ENCODE data around the gene TCTN3.
"Not testable (repeated sequence)": the region's sequence is repeated elsewhere in the genome, so short reads cannot be mapped to it uniquely, and the experiment has no call there.

The TCTN3 gene

DNA sequence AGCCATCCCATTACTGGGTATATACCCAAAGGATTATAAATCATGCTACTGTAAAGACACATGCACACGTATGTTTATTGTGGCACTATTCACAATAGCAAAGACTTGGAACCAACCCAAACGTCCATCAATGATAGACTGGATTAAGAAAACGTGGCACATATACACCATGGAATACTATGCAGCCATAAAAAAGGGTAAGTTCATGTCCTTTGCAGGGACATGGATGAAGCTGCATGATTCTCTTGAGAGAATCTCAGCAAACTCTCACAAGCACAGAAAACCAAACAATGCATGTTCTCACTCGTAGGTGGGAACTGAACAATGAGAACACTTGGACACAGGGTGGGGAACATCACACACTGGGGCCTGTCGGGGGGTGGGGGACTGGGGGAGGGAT, 73.3 kb downstream of the TCTN3 start:
- H3K4me1 ChIP-seq (ENCODE audit: control insufficient read depth in 1 of 2, insufficient read depth in 2 of 2, low read length in 2 of 2); H3K27me3 ChIP-seq (ENCODE audit: low read depth, low read length); H3K27ac ChIP-seq (ENCODE audit: low read length); H3K4me3 ChIP-seq (ENCODE audit: low read depth in 1 of 2, low read length in 2 of 2); H3K9me3 ChIP-seq (ENCODE audit: control insufficient read depth in 1 of 2, low read length in 2 of 2): not testable (repeated sequence)
- peaks cover 50 to 52% of the 10 kb centered on the region in 2 donors for H3K36me3 ChIP-seq (ENCODE audit: control insufficient read depth in 1 of 2, insufficient read depth in 2 of 2, low read length in 2 of 2)

DNA sequence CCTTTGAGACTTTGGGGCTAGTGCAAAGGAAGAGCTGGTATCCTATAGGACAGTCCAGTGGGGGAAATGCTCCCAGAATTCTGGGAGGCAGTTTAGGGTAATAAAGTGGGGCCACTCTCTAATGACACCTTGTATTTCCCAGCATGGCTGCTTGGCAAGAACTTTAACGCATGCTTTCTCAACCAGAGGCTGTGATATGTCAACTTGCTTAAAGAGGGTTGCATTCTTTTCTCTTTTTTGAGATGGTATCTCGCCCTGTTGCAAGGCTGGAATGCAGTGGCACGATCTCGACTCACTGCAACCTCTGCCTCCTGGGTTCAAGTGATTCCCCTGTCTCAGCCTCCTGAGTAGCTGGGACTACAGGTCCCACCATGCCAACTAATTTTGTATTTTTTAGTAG, 75.6 kb downstream of the TCTN3 start:
- no peak overlapping the region for H3K4me3 ChIP-seq (ENCODE audit: low read depth in 1 of 2, low read length in 2 of 2)
- H3K27me3 ChIP-seq (ENCODE audit: low read depth, low read length): no peaks in the 10 kb centered on the region
- peaks cover 53 to 58% of the 10 kb centered on the region in 2 donors for H3K36me3 ChIP-seq (ENCODE audit: control insufficient read depth in 1 of 2, insufficient read depth in 2 of 2, low read length in 2 of 2)
- no peak overlapping the region for H3K27ac ChIP-seq (ENCODE audit: low read length)
- H3K9me3 ChIP-seq (ENCODE audit: control insufficient read depth in 1 of 2, low read length in 2 of 2): no peaks in the 10 kb centered on the region
- peaks cover 0 to 4% of the 10 kb centered on the region in 2 donors for H3K4me1 ChIP-seq (ENCODE audit: control insufficient read depth in 1 of 2, insufficient read depth in 2 of 2, low read length in 2 of 2)

DNA sequence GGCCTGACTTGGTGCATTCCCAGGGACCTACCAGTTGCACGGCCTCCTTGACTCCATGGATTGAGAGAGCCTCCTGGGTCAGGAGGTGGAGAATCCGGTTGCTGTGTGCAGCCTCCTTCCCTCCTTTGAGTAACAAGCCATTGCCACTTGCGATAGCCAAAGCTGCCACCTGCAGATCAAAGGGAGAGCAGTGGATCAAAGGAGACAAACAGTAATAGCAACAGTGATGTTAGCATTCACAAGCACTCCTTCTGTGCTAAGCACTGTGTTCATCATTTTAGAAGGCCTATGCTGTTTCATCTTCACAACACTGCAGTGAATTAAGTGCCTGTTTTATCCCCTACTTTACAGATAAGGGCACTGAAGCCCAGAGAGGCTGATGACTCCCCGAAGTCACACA, 77.3 kb downstream of the TCTN3 start:
- H3K36me3 ChIP-seq (ENCODE audit: control insufficient read depth in 1 of 2, insufficient read depth in 2 of 2, low read length in 2 of 2): peaks cover 66 to 69% of the 10 kb centered on the region in 2 donors
- H3K27ac ChIP-seq (ENCODE audit: low read length): no peak overlapping the region
- H3K27me3 ChIP-seq (ENCODE audit: low read depth, low read length): no peaks in the 10 kb centered on the region

More for the DNA sequence above, 77.3 kb downstream of the TCTN3 start:
- Histone ChIP-seq H3K9me3 (ENCODE audit: control insufficient read depth in 1 of 2, low read length in 2 of 2) (no peaks in the 10 kb centered on the region), H3K4me1 (ENCODE audit: control insufficient read depth in 1 of 2, insufficient read depth in 2 of 2, low read length in 2 of 2) (peaks cover 0 to 4% of the 10 kb centered on the region in 2 donors), H3K4me3 (ENCODE audit: low read depth in 1 of 2, low read length in 2 of 2) (no peak overlapping the region)
